HepG2 (cell line): ENCODE data around the gene ABCC12. TPM values are rescaled to one million over a fixed set of nuclear protein-coding genes. Genes with fewer than 3 reads are reported as not detected.

Experiments used
- ATAC-seq: fragments of 200-7000 bp; cut with Tn5 transposase; 3 replicates; pipeline ENCODE4 v1.9.1; 2020; ENCODE audit warnings: mild to moderate bottlenecking, moderate library complexity
- BruUV-seq: library from RNA; stranded (reverse); fragments of 400-500 nt; replicated peaks from 2 replicates; lab custom pipeline; 2021; lab: Mats Ljungman, UMichigan
- CTCF ChIA-PET: fragments of 300-600 bp; formaldehyde crosslinking; extraction: SDS; loops from one replicate; lab custom pipeline; 2021; ENCODE audit warnings: low total read pairs, inconsistent platforms, low intra/inter-chr PET ratio; lab: Yijun Ruan, JAX
- POLR2A ChIA-PET: fragments of 350-600 bp; sonication (Branson Sonifier 250); formaldehyde crosslinking; loops from one replicate; lab custom pipeline; 2020; ENCODE audit warnings: antibody characterized with exemption, inconsistent platforms; lab: Yijun Ruan, JAX
- DNase-seq: peaks from one replicate; pipeline ENCODE4 v3.0.0-alpha.2; 2015; ENCODE audit warnings: low spot score
- FAIRE-seq: peaks from 3 replicates; lab custom pipeline; 2011; peaks lifted over from hg19 to GRCh38; lab: Jason Lieb, UNC
- H2AFZ ChIP-seq: one replicate; pipeline ENCODE4 v1.6.1; 2011; ENCODE audit warnings: low read length, inconsistent platforms
- H3K27ac ChIP-seq: fragments of 300-600 bp; 3 replicates; pipeline ENCODE4 v1.8.0; 2011; ENCODE audit warnings: mixed run types, mild to moderate bottlenecking, mixed read lengths, low read length, inconsistent platforms; ENCODE audit not compliant: insufficient read depth; ENCODE audit errors: extremely low read length
- H3K27me3 ChIP-seq, 2 experiments: fragments of 200-600 bp in 1 of 2; 2 replicates in 1 of 2; 3 replicates in 1 of 2; pipeline versions ENCODE4 v1.6.0 to v1.8.0; 2011; ENCODE audit warnings: low read length in 2 of 2, mild to moderate bottlenecking in 2 of 2, moderate library complexity in 2 of 2, inconsistent platforms in 1 of 2; ENCODE audit not compliant: insufficient read depth in 2 of 2, control insufficient read depth in 1 of 2
- H3K36me3 ChIP-seq, 2 experiments: fragments of 200-600 bp in 1 of 2; replicated peaks in 1 of 2; 2 replicates in 1 of 2; 3 replicates in 1 of 2; pipeline versions ENCODE4 v1.5.1 to v1.8.0; 2011; ENCODE audit warnings: low read length in 2 of 2, inconsistent platforms in 1 of 2; ENCODE audit not compliant: insufficient read depth in 2 of 2, control insufficient read depth in 1 of 2
- H3K4me1 ChIP-seq: 2 replicates; pipeline ENCODE4 v1.5.1; 2012; ENCODE audit warnings: low read length, inconsistent platforms; ENCODE audit not compliant: insufficient read depth
- H3K4me2 ChIP-seq: 2 replicates; pipeline ENCODE4 v1.6.0; 2011; ENCODE audit warnings: low read depth, low read length, inconsistent platforms
- H3K4me3 ChIP-seq, 3 experiments: fragments of 200-600 bp in 1 of 3; sonication (generic), shearing (Covaris generic) in 1 of 3; replicated peaks in 1 of 3; 2 replicates each; pipeline ENCODE4 v1.5.1; 2011 to 2016; ENCODE audit warnings: low read length in 3 of 3, inconsistent platforms in 2 of 3, low read depth in 2 of 3, mild to moderate bottlenecking in 2 of 3, control low read depth in 1 of 3, mixed read lengths in 1 of 3; ENCODE audit not compliant: insufficient read depth in 1 of 3
- H3K79me2 ChIP-seq: one replicate; pipeline ENCODE4 v1.6.1; 2011; ENCODE audit warnings: low read length, inconsistent platforms; ENCODE audit not compliant: insufficient read depth
- H3K9ac ChIP-seq: 2 replicates; pipeline ENCODE4 v1.6.0; 2011; ENCODE audit warnings: mild to moderate bottlenecking, low read depth, low read length, inconsistent platforms; ENCODE audit not compliant: insufficient read depth
- H3K9me3 ChIP-seq: 2 replicates; pipeline ENCODE4 v1.5.1; 2012; ENCODE audit warnings: mild to moderate bottlenecking, low read length
- H4K20me1 ChIP-seq: 2 replicates; pipeline ENCODE4 v1.6.0; 2011; ENCODE audit warnings: inconsistent platforms, mild to moderate bottlenecking, low read length, moderate library complexity; ENCODE audit not compliant: insufficient read depth
- BRCA1 ChIP-seq: sonication (generic); formaldehyde crosslinking; IDR thresholded peaks from 2 replicates; pipeline ENCODE4 v1.4.0; 2020; ENCODE audit warnings: missing genetic modification reagents
- CREB1 ChIP-seq, 2 experiments: fragments of 450-650 bp in 1 of 2; IDR thresholded peaks; 2 replicates each; pipeline ENCODE4 v1.6.1; 2016 to 2017; ENCODE audit warnings: control low read depth in 1 of 2, mild to moderate bottlenecking in 1 of 2, missing compliant biosample characterization in 1 of 2, missing genetic modification characterization in 1 of 2
- CTCF ChIP-seq: sonication (generic); formaldehyde crosslinking; IDR thresholded peaks from 2 replicates; pipeline ENCODE4 v1.5.0; 2020; ENCODE audit warnings: mild to moderate bottlenecking, missing genetic modification reagents, moderate library complexity
- HOXA5 ChIP-seq: sonication (generic); formaldehyde crosslinking; IDR thresholded peaks from 2 replicates; pipeline ENCODE4 v1.4.0; 2020; ENCODE audit warnings: missing genetic modification reagents
- IKZF1 ChIP-seq: fragments of 450-650 bp; IDR thresholded peaks from 2 replicates; pipeline ENCODE4 v1.7.1; 2016
- KMT2A ChIP-seq: sonication (generic); formaldehyde crosslinking; IDR thresholded peaks from 2 replicates; pipeline ENCODE4 v1.4.0; 2020; ENCODE audit warnings: missing genetic modification reagents
- MAFK ChIP-seq, 2 experiments: IDR thresholded peaks in 1 of 2; conservative IDR thresholded peaks in 1 of 2; 2 replicates each; pipeline ENCODE4 v1.6.1; 2011; ENCODE audit warnings: improper control_type of control experiment in 2 of 2, low read length in 2 of 2
- MYNN ChIP-seq: sonication (generic); formaldehyde crosslinking; IDR thresholded peaks from 2 replicates; pipeline ENCODE4 v1.4.0; 2020; ENCODE audit warnings: mild to moderate bottlenecking, low read depth, missing genetic modification reagents
- NFYB ChIP-seq: sonication (generic); formaldehyde crosslinking; IDR thresholded peaks from 2 replicates; pipeline ENCODE4 v1.4.0; 2020; ENCODE audit warnings: missing genetic modification reagents
- PHF8 ChIP-seq: sonication (generic); formaldehyde crosslinking; IDR thresholded peaks from 2 replicates; pipeline ENCODE4 v1.5.0; 2020; ENCODE audit warnings: missing genetic modification reagents
- RCOR2 ChIP-seq: IDR thresholded peaks from 2 replicates; pipeline ENCODE4 v1.6.1; 2016; ENCODE audit warnings: missing biosample characterization, missing genetic modification reagents
- SAFB2 ChIP-seq: sonication (generic); formaldehyde crosslinking; IDR thresholded peaks from 2 replicates; pipeline ENCODE4 v1.5.1; 2020; ENCODE audit warnings: missing genetic modification reagents, low read depth, mild to moderate bottlenecking, borderline replicate concordance
- TCF7 ChIP-seq: sonication (generic); IDR thresholded peaks from 2 replicates; pipeline ENCODE4 v1.6.1; 2016; ENCODE audit warnings: antibody characterized with exemption, low read depth
- ZKSCAN1 ChIP-seq: fragments of 150-350 bp; IDR thresholded peaks from 2 replicates; pipeline ENCODE4 v1.6.1; 2014; ENCODE audit warnings: low read length
- ZNF224 ChIP-seq: sonication (generic); formaldehyde crosslinking; IDR thresholded peaks from 2 replicates; pipeline ENCODE4 v1.5.0; 2020; ENCODE audit warnings: mild to moderate bottlenecking, missing genetic modification reagents
- ZNF33B ChIP-seq: sonication (generic); formaldehyde crosslinking; IDR thresholded peaks from 2 replicates; pipeline ENCODE4 v1.5.1; 2020; ENCODE audit warnings: mild to moderate bottlenecking, missing genetic modification reagents
- ZNF350 ChIP-seq: sonication (generic); formaldehyde crosslinking; IDR thresholded peaks from 2 replicates; pipeline ENCODE4 v1.4.0; 2020; ENCODE audit warnings: mild to moderate bottlenecking, low read depth, missing genetic modification reagents, borderline replicate concordance
- ZNF607 ChIP-seq: sonication (generic); formaldehyde crosslinking; IDR thresholded peaks from 2 replicates; pipeline ENCODE4 v1.5.1; 2020; ENCODE audit warnings: missing genetic modification reagents, mild to moderate bottlenecking, borderline replicate concordance
- ZNF747 ChIP-seq: sonication (generic); formaldehyde crosslinking; IDR thresholded peaks from 2 replicates; pipeline ENCODE4 v1.8.1; 2023; ENCODE audit warnings: missing genetic modification reagents, mild to moderate bottlenecking, borderline replicate concordance
- WGBS: methylation state at CpG from one replicate; pipeline ENCODE4 v1.1.6; 2017; ENCODE audit warnings: low lambda C conversion rate; 5-methylcytosine and 5-hydroxymethylcytosine counted together
- in situ Hi-C: cut with HindIII; loops from 2 replicates; pipeline ENCODE4 v1.10.0; 2017; ENCODE audit warnings: low pct_unique_long_range_greater_than_20kb; ENCODE audit not compliant: extremely low pct_ligation_motif_present
- intact Hi-C: fragments of 100-400 bp; cut with micrococcal nuclease; formaldehyde crosslinking; loops from one replicate; pipeline ENCODE4 v1.10.0; 2022; ENCODE audit not compliant: unreplicated experiment
- polyA plus RNA-seq, 8 experiments: library from polyadenylated mRNA; depleted of rRNA in 3 of 8; stranded (reverse) in 7 of 8; unstranded in 1 of 8; fragments of >200 nt; fragmentation: Illumina TruSeq in 4 of 8; extraction: Trizol in 4 of 8; gene quantifications; 2 replicates each; pipeline versions ENCODE4 v1.2.1 to v1.2.3, GENCODE V29; 2011 to 2016; ENCODE audit warnings: low read depth in 4 of 8, missing spikeins in 1 of 8, mixed read lengths in 1 of 8; ENCODE audit not compliant: insufficient read depth in 1 of 8
- total RNA-seq, 5 experiments: library from RNA; depleted of rRNA; stranded (reverse); fragments of >200 nt; fragmentation: Illumina TruSeq; extraction: Trizol; gene quantifications; 2 replicates each; pipeline ENCODE4 v1.2.3, GENCODE V29; 2016; ENCODE audit warnings: low read depth in 1 of 5

Gene ABCC12
- total and polyA plus RNA-seq, 2 of the 13 experiments (the other 11 are each of a cell fraction or from before 2014, with no cell fraction given) = not detected

- in situ Hi-C loops = no loop called here
- Histone ChIP-seq H3K79me2 (no peaks in the 10 kb centered on the region), H3K4me1 (peaks cover 9% of the 10 kb centered on the region), H3K4me3 (no peak overlapping the region), H4K20me1 (no peaks in the 10 kb centered on the region)
- ATAC-seq (no peak), DNase-seq (no peak)
- BruUV-seq = no TSS peak
- WGBS = 10% methylated on average over 3 of the region's 3 CpGs
- TF ChIP-seq CREB1 (IDR thresholded peaks at IDR 0.05) = no peak
- TF ChIP-seq CREB1 (CRISPR knock-in tag; IDR thresholded peaks at IDR 0.05) = no peak
- no peak for TF ChIP-seq PHF8 (CRISPR knock-in tag)
- no peak for TF ChIP-seq KMT2A (CRISPR knock-in tag)
- no peak for TF ChIP-seq RCOR2
- TF ChIP-seq ZNF33B = no peak
- TF ChIP-seq ZNF747 (CRISPR knock-in tag) = no peak
- TF ChIP-seq HOXA5 (CRISPR knock-in tag) = no peak
- no peak for TF ChIP-seq SAFB2 (CRISPR knock-in tag)
- TF ChIP-seq IKZF1 = no peak
- TF ChIP-seq ZNF224 = no peak
- no peak for TF ChIP-seq NFYB
- TF ChIP-seq CTCF (CRISPR knock-in tag) = no peak
- TF ChIP-seq ZNF350 (CRISPR knock-in tag) = no peak
- TF ChIP-seq ZNF607 = no peak
- no peak for TF ChIP-seq ZKSCAN1
- no peak for TF ChIP-seq MAFK (conservative IDR thresholded peaks at IDR 0.05 in 1 of 2, IDR thresholded peaks at IDR 0.05 in 1 of 2; ENCODE audit: low read length in 2 of 2)
- no peak for TF ChIP-seq TCF7
- TF ChIP-seq MYNN (CRISPR knock-in tag) = no peak
- no peak for TF ChIP-seq BRCA1 (CRISPR knock-in tag)
- TF ChIP-seq, all 625 proteins: peak for 0
- intact Hi-C loops = no loop called here
- no peak for FAIRE-seq
- no peak overlapping the region for H3K9ac ChIP-seq
- H3K27me3 ChIP-seq = peaks cover 4 to 65% of the 10 kb centered on the region in 2 experiments; a peak in 4 of 5 replicates
- H3K27ac ChIP-seq = no peak overlapping the region
- no peaks in the 10 kb centered on the region for H3K36me3 ChIP-seq
- no peak overlapping the region for H2AFZ ChIP-seq
- CTCF ChIA-PET = interaction anchor here (1.2 to 2.5 kb wide), 2 partner anchors 53 to 971 kb away, joined by 3 to 24 read pairs; no protein-coding TSS in a partner anchor
- H3K9me3 ChIP-seq = no peaks in the 10 kb centered on the region
- H3K4me2 ChIP-seq = no peak overlapping the region
- POLR2A ChIA-PET = no interaction called here
Measured at GRCh38 chr16:48112600-48112999, 43.2 kb downstream of the ABCC12 start.
